ENCODE measurements around the gene NXT2.

The NXT2 gene

GRCh38 chrX:109577055-109577454 lies 40.4 kb downstream of the NXT2 start:
- no peak for DNase-seq (ENCODE audit: low spot score)
- TF ChIP-seq CTCF (IDR thresholded peaks at IDR 0.05; ENCODE audit: extremely low read depth, missing control alignments) = no peak

- DNase-seq (ENCODE audit: low spot score) = no peak
- TF ChIP-seq CTCF (IDR thresholded peaks at IDR 0.05; ENCODE audit: extremely low read depth, missing control alignments) = no peak
Observed at GRCh38 chrX:109578916-109579315, 42.3 kb downstream of the NXT2 start.

GRCh38 chrX:109585488-109585887 lies 48.8 kb downstream of the NXT2 start:
- TF ChIP-seq CTCF (IDR thresholded peaks at IDR 0.05; ENCODE audit: extremely low read depth, missing control alignments) = no peak
- DNase-seq (ENCODE audit: low spot score) = no peak

GRCh38 chrX:109590176-109590575 lies 53.5 kb downstream of the NXT2 start:
- no peak for TF ChIP-seq CTCF (IDR thresholded peaks at IDR 0.05; ENCODE audit: extremely low read depth, missing control alignments)
- DNase-seq (ENCODE audit: low spot score) = no peak

Measured in GM20000 (cell line).